ENCODE results near the gene TUBGCP2. TPM values are rescaled to one million over a fixed set of nuclear protein-coding genes. Genes with fewer than 3 reads are reported as not detected.

TUBGCP2 gene
- total RNA-seq, 1 donor from 2014 or later: 65.0 TPM

DNA sequence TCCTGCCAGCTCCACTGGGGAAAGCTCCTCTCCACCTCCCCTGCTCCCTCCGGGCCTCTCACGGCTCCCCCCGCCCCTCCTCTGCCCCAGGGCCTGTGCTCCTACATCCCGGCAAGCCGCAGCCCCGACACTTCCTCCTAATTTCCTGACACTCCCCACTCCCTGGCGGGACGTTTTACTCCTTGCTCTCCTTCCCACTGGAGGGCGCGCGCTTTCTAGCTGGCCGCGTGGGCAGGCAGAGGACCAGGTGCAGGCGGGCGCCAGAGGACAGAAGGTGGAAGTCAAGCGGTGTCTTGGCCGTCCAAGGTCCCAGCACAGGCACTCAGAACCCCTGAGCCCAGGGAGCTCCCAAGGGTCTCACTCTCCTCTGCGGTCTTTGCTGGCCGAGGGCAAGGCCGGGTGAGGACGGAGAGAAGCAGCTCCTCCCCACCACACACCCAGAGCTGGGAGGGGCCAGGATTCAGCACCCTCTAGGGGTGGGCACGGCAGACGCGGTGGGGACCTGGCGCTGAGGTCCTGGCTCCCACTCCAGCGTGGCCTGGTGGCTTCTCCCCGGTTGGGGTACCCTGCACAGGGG lies 51.1 kb downstream of the TUBGCP2 start:
- no peak for DNase-seq (ENCODE audit: low spot score)
- H3K27me3 Mint-ChIP-seq (ENCODE audit: insufficient read depth): peaks cover 5% of the 10 kb centered on the region
- H3K4me1 Mint-ChIP-seq (ENCODE audit: low read depth): peaks cover 24% of the 10 kb centered on the region
- no peaks in the 10 kb centered on the region for H3K9me3 Mint-ChIP-seq
- peak overlapping the region; percentile 47 for H3K4me3 Mint-ChIP-seq
- H3K36me3 Mint-ChIP-seq (ENCODE audit: low read depth): no peaks in the 10 kb centered on the region
- H3K27ac Mint-ChIP-seq: peak overlapping the region; percentile 68
- intact Hi-C loops (cut with micrococcal nuclease): no loop called here

DNA sequence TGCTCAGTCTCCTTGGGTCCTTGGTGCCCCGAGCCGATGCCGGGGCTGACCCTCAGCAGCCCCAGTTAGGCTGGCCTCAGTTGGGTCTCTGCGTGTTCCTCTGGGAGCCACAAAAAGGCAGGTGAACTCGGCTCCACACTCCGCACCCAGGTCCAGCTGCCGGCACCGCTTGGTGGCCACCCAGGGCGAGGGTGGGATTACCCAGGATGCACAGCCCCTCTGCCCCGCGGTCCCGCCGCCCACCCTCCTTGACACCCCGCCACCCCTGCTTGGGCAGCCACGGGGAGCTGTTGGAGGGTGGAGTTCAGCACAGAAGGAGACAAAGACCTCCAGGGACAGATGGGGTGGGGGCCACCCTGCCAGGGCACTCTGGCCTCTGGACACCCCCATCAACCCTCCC lies 53.3 kb downstream of the TUBGCP2 start:
- peaks cover 12% of the 10 kb centered on the region for H3K4me1 Mint-ChIP-seq (ENCODE audit: low read depth)
- H3K9me3 Mint-ChIP-seq: no peaks in the 10 kb centered on the region
- intact Hi-C loops (cut with micrococcal nuclease): no loop called here
- no peak overlapping the region for H3K27ac Mint-ChIP-seq
- H3K36me3 Mint-ChIP-seq (ENCODE audit: low read depth): no peaks in the 10 kb centered on the region
- no peak overlapping the region for H3K4me3 Mint-ChIP-seq
- H3K27me3 Mint-ChIP-seq (ENCODE audit: insufficient read depth): peaks cover 7% of the 10 kb centered on the region
- no peak for DNase-seq (ENCODE audit: low spot score)

DNA sequence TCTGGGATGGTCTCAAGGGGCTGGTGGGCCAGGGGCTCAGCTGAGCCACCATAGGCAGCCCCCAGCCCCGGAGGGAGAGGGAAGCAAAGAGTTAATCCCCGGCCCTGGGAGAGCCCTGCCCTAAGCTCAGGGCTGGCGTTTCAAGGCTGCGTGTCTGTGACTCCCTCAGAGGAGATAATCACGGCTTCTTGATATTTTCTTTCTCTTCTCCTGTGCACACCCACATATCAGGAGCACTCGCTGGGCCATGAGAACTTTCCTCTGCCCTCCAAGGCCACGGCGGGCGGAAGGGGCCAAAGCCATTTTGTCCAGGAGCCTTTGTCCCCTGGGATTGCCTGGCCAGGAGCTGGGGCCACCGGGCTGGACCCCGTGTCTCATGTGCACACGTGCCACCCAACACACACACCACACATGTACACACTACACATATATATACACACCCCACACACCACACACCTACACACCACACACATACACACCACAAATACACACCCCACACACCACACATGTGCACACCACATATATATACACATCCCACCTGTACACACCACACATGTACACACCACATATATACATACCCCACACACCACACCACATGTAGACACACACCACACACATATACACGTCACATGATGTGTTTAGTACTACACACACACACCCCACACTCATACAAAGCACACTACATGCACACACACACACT lies 54.1 kb downstream of the TUBGCP2 start:
- Mint-ChIP-seq H3K27ac (no peak overlapping the region), H3K4me1 (ENCODE audit: low read depth) (peaks cover 7% of the 10 kb centered on the region), H3K9me3 (no peaks in the 10 kb centered on the region), H3K36me3 (ENCODE audit: low read depth) (no peaks in the 10 kb centered on the region), H3K27me3 (ENCODE audit: insufficient read depth) (peaks cover 8% of the 10 kb centered on the region), H3K4me3 (no peak overlapping the region)
- intact Hi-C loops (cut with micrococcal nuclease): no loop called here
- DNase-seq (ENCODE audit: low spot score): no peak

DNA sequence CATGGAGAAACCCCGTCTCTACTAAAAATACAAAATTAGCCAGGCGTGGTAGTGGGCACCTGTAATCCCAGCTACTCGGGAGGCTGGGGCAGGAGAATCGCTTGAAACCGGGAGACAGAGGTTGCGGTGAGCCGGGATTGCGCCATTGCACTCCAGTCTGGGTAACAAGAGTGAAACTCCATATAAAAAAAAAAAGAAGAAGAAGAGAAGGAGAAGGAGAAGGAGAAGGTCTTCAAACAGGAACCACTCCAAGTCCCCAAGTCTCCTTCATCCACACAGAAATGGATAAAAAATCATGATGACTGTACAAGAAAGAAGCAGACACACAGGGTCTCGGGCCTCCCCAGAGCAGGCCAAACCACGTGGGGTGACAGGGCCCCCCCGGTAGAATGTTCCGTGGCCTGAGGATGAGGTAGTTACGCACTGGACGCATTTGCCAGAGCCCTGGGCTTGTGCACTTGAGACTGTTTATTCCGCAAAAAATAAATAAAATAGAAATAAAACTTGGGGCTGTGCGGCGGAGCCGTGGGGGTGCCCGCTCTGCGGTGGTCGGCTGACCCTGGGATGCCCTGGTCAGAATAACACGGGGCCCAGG lies 55.2 kb downstream of the TUBGCP2 start:
- intact Hi-C loops (cut with micrococcal nuclease): no loop called here
- no peaks in the 10 kb centered on the region for H3K4me1 Mint-ChIP-seq (ENCODE audit: low read depth)
- no peaks in the 10 kb centered on the region for H3K9me3 Mint-ChIP-seq
- no peaks in the 10 kb centered on the region for H3K36me3 Mint-ChIP-seq (ENCODE audit: low read depth)
- H3K27me3 Mint-ChIP-seq (ENCODE audit: insufficient read depth): peaks cover 5% of the 10 kb centered on the region
- H3K4me3 Mint-ChIP-seq: no peak overlapping the region
- no peak overlapping the region for H3K27ac Mint-ChIP-seq
- DNase-seq (ENCODE audit: low spot score): no peak

DNA sequence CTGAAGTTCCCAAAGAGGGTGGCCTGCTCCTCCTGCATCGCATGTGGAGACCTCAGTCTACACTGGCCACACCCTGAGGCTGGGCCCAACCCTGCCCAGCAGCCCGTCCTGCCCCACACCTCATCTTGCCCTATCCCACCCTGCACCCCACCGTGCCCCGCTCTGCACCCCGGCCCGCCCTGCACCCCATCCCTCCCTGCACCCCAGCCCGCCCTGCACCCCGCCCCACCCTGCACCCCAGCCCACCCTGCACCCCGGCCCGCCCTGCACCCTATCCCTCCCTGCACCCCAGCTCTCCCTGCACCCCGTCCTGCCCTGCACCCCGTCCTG lies 56.5 kb downstream of the TUBGCP2 start:
- Mint-ChIP-seq H3K27me3 (ENCODE audit: insufficient read depth) (peaks cover 5% of the 10 kb centered on the region), H3K36me3 (ENCODE audit: low read depth) (no peaks in the 10 kb centered on the region), H3K4me3 (no peak overlapping the region), H3K9me3 (no peaks in the 10 kb centered on the region), H3K27ac (no peak overlapping the region), H3K4me1 (ENCODE audit: low read depth) (no peaks in the 10 kb centered on the region)
- DNase-seq (ENCODE audit: low spot score): no peak
- intact Hi-C loops (cut with micrococcal nuclease): no loop called here

DNA sequence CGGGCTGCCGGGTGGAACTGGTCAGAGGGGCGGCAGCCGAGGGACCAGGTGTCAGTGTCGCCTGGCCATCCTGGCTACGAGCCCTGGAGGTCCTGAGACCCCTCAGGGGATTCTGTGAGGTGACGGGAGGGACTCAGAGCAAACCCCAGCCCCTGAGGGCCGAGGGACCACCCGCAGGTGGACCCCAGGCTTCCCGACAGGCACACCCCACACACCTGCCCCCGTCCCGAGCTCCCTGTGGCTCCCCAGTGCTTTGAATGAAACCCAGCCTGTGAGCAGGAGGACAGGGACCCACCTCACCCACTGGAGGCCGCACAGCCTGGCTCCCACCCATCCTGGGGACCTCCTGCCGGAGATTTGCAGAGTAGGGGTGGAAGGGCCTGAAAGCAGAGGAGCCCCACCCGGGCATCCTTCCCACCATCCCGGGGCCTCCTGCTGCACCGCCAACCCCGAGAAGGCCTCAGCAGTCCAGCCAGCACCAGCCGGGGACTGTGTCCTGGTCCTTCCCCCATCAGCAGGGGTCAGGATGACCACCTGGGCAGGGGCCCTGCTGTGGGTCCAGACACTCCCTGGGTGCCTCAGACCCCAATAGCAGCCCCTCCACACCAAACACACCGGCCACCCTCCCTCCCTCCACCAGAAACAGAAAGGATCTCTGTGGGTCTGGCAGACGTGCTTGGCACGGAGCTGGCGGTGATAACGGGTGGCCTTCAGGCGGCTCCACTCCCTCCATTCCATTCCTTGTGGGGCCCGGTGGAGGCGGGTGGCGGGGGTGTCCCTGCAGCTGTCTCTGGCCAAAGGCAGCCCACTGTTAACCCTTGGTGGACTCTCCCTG lies 57.1 kb downstream of the TUBGCP2 start:
- intact Hi-C loops (cut with micrococcal nuclease): no loop called here
- no peaks in the 10 kb centered on the region for H3K4me1 Mint-ChIP-seq (ENCODE audit: low read depth)
- H3K4me3 Mint-ChIP-seq: no peak overlapping the region
- no peaks in the 10 kb centered on the region for H3K9me3 Mint-ChIP-seq
- peaks cover 3% of the 10 kb centered on the region for H3K27me3 Mint-ChIP-seq (ENCODE audit: insufficient read depth)
- no peak for DNase-seq (ENCODE audit: low spot score)
- H3K27ac Mint-ChIP-seq: no peak overlapping the region
- no peaks in the 10 kb centered on the region for H3K36me3 Mint-ChIP-seq (ENCODE audit: low read depth)

DNA sequence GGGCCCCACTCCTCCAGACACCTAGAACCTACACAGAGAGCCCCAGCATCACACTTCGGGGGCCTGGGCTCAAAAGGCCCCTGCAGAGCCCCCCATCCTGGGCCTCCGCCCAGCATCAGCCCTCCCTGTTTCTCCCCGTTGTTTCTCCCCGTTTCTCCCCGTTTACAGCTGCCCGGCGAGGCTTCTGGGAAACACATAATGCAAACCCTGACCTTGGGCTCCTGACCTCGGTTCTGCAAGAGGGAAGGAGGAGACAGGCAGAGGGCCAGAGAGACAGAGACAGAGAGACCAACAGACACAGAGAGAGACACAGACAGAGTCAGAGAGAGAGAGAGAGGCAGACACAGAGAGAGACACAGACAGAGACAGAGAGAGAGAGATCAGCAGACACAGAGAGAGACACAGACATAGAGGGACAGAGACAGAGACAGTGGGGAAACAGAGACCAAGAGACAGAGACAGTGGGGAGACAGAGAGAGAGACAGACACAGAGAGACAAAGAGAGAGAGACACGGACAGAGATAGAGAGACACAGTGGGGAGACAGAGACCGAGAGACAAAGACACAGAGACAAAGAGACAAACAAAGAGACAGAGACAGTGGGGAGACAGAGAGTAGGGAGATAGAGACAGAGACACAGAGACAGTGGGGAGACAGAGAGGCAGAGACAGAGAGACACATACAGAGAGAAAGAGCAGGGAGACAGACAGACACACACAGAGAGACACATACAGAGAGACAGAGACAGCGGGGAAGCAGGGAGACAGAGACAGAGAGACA lies 58.5 kb downstream of the TUBGCP2 start:
- no peaks in the 10 kb centered on the region for H3K4me1 Mint-ChIP-seq (ENCODE audit: low read depth)
- intact Hi-C loops (cut with micrococcal nuclease): no loop called here
- peak overlapping the region; percentile 5 for H3K27ac Mint-ChIP-seq
- no peak overlapping the region for H3K4me3 Mint-ChIP-seq
- DNase-seq (ENCODE audit: low spot score): no peak
- no peaks in the 10 kb centered on the region for H3K36me3 Mint-ChIP-seq (ENCODE audit: low read depth)
- H3K27me3 Mint-ChIP-seq (ENCODE audit: insufficient read depth): peaks cover 6% of the 10 kb centered on the region
- H3K9me3 Mint-ChIP-seq: no peaks in the 10 kb centered on the region

DNA sequence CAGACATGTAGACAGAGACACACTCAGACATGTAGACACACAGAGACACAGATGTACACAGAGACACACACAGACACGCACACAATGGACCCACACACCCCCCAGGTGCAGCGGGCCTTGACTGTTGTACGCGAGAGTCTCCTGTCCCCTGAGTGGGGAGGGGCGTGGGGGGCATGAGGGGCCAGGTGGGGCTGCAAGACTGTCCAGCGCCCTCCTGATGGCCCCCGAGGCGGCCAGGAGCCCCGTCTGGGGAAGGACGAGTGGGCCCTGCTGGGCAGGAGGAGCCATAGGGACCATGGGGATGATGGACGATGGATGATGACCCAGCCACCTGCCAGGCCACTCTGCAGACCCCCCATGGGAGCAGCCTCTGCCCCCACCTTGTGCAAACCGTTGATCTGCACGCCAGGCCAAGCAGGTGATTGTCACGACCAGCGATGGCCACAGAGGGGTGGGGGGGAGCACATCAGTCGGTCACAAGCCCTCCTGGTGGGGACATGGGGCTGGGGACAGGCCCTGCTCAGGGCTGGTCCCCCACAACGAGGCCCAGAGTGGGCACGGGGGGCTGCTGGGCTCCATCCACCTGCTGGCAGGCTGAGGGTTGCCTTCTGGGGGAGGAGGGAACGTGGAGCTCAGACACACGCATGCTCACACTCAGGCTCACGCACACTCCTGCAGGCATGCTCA lies 59.4 kb downstream of the TUBGCP2 start:
- intact Hi-C loops (cut with micrococcal nuclease): no loop called here
- no peaks in the 10 kb centered on the region for H3K36me3 Mint-ChIP-seq (ENCODE audit: low read depth)
- H3K9me3 Mint-ChIP-seq: no peaks in the 10 kb centered on the region
- H3K27ac Mint-ChIP-seq: no peak overlapping the region
- H3K4me1 Mint-ChIP-seq (ENCODE audit: low read depth): no peaks in the 10 kb centered on the region
- peaks cover 6% of the 10 kb centered on the region for H3K27me3 Mint-ChIP-seq (ENCODE audit: insufficient read depth)
- no peak overlapping the region for H3K4me3 Mint-ChIP-seq
- no peak for DNase-seq (ENCODE audit: low spot score)

DNA sequence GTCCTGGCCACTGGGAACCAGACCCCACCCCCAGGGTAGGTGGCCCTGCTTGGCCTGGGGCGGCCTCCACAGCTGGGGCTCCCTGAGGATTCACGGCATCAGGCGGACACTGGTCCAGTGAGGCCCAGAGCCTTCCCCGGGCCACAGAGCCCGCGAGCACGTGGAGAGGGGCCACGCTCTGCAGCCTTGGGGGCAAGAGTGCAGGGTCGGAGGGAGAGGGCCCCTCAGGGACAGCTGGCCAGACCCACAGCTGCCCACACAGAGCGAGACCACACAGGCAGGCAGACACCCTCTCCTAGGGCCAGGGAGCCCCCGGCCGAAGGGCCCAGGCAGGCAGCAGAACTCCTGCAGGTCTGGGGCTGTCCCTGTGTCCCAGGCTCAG lies 60.3 kb downstream of the TUBGCP2 start:
- Mint-ChIP-seq H3K9me3 (no peaks in the 10 kb centered on the region), H3K36me3 (ENCODE audit: low read depth) (no peaks in the 10 kb centered on the region), H3K4me1 (ENCODE audit: low read depth) (no peaks in the 10 kb centered on the region), H3K27me3 (ENCODE audit: insufficient read depth) (peaks cover 6% of the 10 kb centered on the region), H3K27ac (no peak overlapping the region), H3K4me3 (no peak overlapping the region)
- DNase-seq (ENCODE audit: low spot score): no peak
- intact Hi-C loops (cut with micrococcal nuclease): no loop called here

DNA sequence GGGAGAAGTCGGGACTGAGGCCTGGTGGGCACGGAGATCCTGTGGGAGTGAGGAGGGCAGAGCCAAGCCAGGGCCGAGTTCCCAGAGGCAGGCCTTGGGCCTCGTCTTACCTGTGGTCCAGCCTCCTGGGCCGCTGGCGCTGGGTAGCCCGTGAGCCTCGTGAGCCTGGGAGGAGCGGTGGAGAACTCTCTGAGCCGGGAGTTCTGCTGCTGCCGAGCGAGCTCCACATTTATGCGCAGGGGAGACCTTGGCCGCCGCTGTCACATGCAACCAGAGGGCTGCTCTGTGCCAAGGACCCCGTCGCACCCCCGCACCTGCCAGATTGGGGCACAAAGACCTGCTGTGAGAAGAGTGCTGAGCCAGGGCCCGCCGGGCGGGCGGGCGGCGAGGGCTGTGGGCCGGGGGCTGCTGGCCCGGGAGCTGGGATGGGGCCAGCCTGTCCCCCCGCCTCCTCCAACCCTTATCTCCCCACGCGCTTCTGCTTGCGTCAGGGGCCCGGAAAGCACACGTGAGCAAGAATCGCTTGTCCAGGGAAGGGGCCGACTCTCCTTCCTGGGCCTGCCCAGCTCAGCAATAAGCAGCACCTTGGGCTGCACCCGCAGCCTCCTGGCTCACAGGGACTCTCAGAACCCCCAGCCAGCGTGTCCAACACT lies 60.9 kb downstream of the TUBGCP2 start:
- intact Hi-C loops (cut with micrococcal nuclease): no loop called here
- no peak overlapping the region for H3K4me3 Mint-ChIP-seq
- no peak for DNase-seq (ENCODE audit: low spot score)
- no peak overlapping the region for H3K27ac Mint-ChIP-seq
- no peaks in the 10 kb centered on the region for H3K9me3 Mint-ChIP-seq
- no peaks in the 10 kb centered on the region for H3K4me1 Mint-ChIP-seq (ENCODE audit: low read depth)
- H3K27me3 Mint-ChIP-seq (ENCODE audit: insufficient read depth): peaks cover 6% of the 10 kb centered on the region
- H3K36me3 Mint-ChIP-seq (ENCODE audit: low read depth): no peaks in the 10 kb centered on the region

DNA sequence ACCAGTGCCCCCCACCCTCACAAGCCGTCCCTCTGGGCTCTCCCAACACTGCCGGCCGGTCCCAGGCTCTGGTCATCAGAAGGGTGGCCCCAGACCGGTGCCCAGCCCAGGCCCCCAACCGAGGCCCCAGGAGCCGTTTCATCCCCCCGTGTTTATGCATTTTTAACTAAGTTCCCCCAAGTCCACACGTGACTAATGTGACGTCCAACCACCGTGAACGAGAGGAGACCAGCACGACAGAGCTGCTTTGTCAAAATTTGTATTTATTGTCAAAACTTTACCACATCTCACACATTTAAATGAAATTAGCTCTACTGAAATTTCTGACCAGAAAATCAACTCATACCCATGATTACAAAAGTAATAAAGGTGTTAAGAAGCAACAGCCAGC lies 62.4 kb downstream of the TUBGCP2 start:
- no peak for DNase-seq (ENCODE audit: low spot score)
- H3K27me3 Mint-ChIP-seq (ENCODE audit: insufficient read depth): peaks cover 18% of the 10 kb centered on the region
- H3K27ac Mint-ChIP-seq: no peak overlapping the region
- H3K9me3 Mint-ChIP-seq: no peaks in the 10 kb centered on the region
- H3K4me3 Mint-ChIP-seq: no peak overlapping the region
- H3K36me3 Mint-ChIP-seq (ENCODE audit: low read depth): no peaks in the 10 kb centered on the region
- intact Hi-C loops (cut with micrococcal nuclease): no loop called here
- peaks cover 6% of the 10 kb centered on the region for H3K4me1 Mint-ChIP-seq (ENCODE audit: low read depth)
